HG02610 (cell line): ENCODE results near the gene FGF14.
A peak's percentile ranks its signal among the peaks of the same experiment; 100 is the strongest.

Source experiments
- ATAC-seq: cut with Tn5 transposase; IDR thresholded peaks from one replicate; pipeline ENCODE4 v1.9.1; 2021; ENCODE audit warnings: mild to moderate bottlenecking, moderate library complexity; ENCODE audit not compliant: unreplicated experiment

Gene FGF14

DNA sequence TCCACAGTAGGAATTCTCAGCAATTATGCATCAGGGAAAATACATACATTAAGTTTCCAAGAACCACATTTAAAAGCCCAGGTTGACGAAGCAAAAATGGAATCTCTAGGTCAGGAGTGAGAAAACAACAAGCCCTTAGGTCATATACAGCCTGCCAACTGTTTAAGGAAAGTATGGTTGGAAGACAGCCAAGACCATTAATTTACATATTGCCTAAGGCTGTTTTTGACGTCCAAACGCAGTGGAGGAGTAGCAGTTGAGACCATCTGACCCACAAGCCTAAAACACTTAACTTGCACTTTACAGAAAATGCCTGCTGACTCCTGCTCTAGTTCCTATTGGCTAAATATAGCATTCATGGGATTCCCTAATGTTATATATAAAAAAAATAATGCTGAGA is 650.4 kb downstream of the FGF14 start:
- ATAC-seq = no peak

DNA sequence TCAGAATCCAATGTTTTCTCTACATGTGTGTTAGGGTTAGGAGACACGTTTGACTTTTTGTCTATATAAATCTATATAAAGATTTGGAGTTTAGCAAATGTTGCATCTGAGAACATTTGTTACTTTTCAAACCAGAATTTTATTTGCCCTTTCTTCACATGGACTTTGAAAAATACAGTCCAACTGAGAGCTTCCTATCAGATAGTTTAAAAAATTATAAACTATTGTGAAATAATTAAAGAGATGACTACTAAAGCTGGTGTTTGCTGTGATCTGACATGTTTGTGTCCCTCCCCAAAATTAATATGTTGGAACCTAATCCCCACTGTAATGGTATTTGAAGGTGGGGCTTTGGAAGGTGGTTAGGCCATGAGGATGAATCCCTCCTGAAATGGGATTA is 652.3 kb downstream of the FGF14 start:
- no peak for ATAC-seq

DNA sequence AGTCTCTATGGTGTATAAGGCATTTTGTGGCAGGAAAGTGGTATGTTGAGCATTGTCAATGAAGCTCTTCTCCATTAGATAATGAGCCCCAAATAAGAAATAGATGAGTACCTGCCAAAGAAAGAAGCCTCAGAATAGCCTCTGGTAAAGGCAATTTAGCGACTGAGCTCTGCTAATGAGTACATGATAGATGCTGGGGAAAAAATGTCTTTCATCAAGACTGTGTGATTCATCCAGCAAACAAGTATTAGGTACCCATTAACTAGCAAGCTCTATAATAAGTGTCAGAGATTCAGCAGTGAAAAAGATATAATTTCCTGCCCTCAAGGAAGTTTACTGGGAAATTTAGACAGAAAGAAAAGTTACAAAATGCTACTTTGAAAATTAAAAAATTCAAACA is 654.8 kb downstream of the FGF14 start:
- no peak for ATAC-seq

DNA sequence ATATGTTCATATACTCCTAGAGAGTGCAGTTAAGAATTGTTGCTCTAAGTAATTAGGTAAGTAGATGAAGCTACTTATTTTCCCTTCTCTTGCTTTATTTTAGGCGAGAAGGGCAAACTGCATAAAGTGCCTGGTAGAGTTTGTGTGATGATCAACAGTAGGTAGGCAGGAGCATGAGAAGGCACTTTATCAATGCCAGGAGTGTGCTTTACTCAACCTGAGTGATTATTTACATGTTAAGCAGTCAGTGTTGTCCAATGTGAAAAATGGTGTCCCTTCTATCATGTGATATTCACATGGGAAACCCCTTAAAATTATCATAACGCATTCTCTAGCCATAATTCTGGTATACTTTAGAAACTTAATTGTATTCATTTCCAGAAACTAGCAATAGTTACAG is 655.3 kb downstream of the FGF14 start:
- ATAC-seq = no peak

DNA sequence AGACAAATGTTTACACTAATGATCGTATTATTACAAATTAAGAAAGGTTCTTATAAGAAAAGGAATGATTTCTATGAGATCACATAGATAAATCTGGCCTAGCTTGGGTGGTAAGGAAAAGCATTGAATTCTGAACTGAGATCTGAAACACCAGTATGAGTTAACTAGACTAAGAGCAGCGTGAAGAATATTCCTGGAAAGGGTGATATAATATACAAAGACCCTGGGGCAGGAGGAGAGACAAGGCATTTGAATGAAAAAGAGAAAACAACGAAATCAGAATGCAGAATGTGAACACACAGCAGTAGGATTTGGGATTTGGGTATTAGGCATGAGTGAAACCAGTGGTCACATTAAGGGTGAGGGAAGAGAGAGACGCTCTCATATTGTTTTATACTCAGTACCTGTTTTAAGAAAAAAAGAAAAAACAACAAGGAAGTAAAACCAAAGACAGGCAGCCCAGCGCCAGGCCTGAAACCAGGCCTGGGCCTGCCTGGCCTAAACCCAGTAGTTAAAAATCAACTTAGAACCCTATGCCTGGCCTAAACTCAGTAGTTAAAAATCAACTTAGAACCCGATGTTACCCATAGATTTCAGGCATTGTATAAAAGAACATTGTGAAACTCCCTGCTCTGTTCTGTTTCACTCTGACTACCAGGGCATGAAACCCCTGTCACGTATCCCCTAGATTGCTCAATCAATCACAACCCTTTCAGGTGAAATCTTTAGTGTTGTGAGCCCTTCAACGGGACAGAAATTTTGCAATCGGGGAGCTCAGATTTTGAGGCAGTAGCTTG is 662.3 kb downstream of the FGF14 start:
- peak; percentile 84 for ATAC-seq

DNA sequence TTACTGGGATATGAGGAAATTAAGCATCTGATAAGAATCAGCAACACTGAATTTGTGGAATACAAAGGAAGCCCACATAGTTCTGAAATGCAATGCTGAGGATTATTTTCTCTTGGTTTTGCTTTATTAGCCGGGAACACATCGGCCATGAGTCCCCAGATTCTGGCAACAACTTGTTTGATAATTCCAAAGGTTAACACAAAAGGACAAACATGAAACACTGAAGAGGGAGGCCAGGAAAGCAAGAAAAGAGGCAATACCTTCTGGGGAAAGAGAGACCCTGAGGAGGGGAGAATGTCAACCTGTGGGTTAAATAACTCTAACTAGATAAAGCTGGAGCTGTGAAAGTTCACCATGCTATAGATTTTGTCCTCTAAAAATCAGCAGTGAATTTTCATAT is 663.5 kb downstream of the FGF14 start:
- ATAC-seq = no peak

DNA sequence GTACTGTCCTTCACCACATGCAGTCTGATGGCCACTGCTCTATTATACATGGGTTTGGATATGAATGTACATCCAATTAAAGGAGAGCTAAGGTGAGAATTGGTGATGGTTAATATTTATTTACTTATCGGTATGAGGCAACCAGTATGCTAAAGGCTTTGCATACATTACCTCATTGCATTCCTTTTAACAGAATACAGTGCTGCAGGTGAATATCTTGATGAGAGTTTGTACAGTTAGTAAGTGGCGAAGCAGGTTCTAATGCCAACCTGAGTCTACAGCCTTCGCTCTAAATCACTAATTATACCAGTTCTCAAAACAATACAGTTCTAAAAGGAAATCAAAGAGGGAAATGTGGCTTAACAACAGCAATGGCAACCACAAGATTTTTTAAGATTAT is 665.3 kb downstream of the FGF14 start:
- ATAC-seq = no peak

DNA sequence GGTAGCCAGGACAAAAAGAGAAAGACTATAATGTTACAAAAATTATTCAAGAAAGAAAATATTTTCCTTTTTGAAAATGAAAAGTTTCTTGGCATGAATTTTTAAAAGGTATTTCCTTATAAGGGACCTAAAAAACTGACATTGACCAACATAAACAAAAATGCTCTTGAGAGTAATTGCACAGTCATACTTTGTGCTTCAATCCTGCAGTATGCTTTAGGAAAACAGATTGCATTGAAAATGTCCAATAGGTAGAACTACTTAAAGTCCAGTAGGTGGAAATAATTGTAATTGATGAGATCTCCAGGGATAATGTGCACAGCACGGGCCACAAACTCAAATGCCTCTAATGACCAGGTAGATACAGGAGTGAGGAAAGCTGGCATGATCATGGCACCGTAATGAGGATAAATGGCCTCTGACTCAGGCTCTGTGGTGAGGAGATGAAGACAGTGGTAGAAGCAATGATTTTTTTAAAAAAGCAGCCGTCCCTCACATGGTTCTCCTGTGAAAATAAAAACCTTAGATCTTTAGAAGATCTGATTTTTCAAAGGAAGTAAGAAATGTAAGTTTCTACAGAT is 671.3 kb downstream of the FGF14 start:
- no peak for ATAC-seq

DNA sequence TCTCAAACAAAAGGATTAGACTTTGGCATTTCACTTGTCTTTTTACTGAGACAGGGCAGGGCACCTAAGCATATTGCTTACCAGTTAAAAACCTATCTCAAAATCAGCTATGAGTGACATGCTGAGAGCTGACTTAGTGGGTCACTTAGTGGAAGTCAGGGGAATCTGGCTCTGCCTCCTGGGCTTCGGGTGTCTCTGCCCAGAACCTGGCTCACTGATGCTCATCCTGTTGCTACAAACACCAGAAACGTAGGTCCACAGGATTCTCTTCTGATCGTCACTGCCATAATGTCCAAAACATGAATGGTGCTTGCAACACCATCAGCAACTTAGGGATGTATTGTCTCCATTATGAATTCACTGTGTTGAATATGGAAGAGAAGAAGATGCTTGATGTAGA is 673.2 kb downstream of the FGF14 start:
- ATAC-seq = no peak

DNA sequence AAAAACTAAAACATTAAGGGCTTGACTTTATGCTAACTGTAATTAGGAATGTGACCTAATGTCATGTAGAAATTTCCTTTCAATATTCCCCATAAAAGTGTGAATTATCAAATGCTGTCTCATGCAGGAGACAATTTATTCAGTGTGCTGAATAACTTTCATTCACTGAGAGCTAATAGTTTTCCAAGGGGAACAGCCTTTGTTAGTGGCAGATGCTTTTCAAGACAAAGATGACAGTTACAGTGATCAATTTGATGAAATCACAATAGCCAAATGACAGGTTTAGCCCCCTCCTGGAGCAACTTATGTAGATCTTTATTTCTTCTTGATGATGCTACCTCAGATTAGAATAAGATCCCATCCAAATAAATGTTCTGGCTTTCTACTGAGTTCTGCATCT is 673.8 kb downstream of the FGF14 start:
- ATAC-seq = no peak

DNA sequence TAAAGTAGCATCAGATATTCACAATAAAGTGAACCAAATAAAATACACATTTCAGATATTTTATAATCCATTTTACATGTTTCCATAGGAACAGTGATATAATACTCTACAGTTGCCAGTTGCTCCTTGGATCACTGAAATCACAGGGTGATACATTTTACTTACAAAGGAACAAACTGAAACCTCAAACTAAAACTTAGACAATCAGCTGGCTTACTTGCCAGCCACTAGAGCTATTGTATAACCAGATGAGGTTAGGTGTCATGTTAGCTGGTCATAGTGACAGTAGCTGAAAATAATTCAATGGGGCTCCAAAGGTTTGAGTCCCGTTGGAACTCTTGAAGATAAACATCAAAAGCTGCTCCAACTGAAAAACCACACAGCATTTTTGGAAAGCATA is 674.7 kb downstream of the FGF14 start:
- no peak for ATAC-seq

DNA sequence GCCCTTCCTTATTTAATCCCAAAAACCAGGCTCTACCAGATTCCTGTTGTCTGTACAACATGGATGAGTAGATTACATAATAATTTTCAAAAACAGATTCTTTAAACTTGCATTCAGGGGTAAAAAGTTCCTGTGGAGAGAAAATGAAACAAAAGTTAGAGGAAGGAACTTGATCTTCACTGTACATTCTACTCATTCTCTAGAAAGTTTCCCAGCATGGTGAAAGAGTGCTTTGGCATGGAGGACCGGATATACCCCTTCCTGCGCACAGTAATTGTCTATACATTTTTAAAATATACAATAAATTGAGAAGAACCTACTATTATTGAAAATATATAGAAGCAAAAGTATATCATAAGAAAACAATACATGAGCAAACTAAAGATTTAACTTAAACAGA is 675.2 kb downstream of the FGF14 start:
- ATAC-seq = no peak

DNA sequence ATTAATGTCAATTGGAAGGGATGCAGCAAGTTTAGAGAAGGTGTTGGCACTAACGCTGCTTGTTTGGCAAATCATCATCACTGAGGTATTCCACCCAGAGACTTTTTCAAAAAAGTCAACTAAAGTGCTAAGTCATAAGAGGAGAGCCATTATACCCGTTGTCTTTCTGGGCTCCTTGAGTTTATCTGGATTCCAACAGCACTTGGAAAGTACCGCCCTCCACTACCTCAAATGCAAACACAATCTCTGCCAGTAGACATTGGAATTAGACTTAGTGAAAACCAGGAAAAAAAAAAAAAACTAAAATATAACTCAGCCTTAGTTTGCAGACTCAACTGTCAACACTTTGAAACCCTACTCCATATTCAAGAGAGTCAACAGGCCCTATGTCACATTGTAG is 683.4 kb downstream of the FGF14 start:
- ATAC-seq = no peak

DNA sequence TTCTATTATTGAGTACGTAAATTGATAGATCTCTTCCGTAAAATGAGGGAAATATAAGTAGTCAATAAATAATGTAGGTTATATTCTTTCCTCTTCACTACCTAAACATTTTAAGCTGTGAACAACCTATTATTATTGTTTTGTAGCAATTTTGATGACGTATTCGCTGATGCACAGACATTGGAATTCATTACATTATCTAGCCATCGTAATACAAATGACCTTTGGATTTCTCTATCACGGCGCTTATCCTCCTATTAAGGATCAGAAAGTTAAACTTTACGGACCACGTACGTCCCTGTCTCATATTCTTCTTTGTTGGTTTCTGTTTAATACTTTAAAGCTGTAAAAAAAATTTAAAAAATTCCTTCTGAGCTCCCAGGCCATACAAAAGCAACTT is 684.5 kb downstream of the FGF14 start:
- ATAC-seq = no peak

DNA sequence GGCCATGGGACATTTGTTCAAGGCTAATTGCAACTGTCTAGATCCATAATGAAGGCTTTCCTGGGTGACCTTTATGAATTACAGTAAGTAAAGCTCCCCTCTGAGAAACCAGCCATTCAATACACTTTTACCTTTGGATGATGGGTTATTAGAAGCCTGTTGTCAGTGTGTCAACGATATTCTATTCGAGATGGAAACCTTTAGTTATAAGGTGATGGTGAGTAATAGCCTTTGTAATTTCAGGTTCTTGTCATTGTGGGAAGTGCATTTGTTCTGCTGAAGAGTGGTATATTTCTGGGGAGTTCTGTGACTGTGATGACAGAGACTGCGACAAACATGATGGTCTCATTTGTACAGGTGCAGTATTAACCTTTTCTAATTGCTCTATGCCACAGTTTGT is 687.7 kb downstream of the FGF14 start:
- ATAC-seq = no peak

DNA sequence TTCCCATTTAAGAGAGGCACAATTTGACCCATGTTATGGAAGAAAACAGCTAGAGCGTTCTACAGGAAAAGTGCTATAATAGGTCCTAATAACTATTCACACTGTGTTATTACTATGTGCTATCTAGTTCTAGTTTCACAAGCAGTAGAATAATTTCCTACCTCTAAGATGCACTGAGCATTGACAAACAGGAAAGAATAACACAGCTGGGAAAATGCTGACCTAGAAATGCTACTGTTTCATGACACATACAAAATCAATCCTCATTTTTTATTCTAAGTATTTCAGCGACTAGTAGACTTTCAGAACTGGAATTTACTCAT is 689.9 kb downstream of the FGF14 start:
- no peak for ATAC-seq

DNA sequence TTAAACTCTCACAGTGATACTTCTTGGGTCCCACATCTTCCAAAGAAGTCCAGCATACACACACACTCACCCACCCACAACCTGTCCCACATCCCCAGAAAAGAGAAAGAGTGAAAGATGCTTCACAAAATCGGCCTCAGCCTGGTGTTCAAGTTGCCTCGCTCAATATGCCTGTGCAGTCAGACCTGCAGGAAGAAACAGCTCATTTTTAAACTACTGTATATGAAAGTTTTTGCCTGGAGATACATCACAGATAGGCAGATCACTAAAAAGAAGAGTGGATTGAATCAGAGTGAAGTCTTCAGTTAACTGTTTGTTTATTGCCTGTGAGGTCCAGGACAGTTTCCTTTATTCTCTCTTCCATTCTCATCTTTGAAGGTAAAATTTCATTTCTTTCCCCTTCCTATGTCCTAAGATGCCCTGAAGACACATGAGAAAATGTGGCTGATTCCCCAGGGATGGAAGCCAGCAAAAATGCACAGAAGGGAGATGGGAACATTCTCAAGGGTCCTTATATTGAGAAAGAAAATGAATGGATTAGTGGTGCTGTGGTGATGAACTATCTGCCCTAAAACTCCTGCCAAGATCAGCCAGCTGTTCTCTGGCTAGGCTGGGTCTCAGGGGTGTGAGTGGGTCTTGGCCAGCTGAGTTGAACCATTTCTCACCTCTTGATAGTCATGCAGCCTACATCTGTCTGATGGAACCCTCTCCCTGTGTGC is 690.4 kb downstream of the FGF14 start:
- ATAC-seq = no peak

DNA sequence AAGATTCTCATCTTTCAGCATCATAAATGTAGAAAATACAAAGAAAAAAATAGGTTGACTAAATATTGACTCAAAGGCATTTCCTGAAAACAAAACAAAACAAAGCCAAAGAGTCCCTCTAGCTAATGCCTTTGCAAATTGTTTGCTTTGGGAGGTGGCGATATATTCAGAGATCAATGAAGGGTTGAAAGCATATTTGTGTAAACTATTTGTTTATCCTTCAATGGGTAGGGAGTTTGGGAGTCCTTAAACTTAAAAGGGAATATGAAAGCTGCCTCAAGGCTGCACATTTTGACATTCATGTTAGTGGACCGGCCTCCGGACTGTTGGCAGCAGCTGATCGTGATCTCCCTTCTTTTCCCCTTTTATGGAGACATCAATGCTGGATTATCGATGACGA is 691.9 kb downstream of the FGF14 start:
- no peak for ATAC-seq

DNA sequence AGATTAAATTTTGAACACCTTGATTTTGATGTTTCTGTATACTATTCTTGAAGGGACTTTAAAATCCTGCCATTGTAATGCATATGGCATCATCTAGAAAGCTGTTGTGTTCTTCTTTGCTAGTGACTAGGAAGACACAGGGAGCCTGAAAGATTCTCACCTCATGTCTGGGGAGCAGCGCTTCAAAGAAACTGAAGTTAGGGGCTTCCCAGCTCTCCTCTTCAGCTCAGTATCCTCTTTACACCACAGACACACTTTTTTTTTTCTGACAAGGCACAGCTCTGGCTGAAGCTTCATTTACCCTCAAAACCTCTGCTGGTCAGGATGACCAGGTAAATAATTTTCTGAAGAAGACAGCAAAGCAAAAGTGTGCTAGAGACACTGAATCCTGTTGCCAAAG is 693.7 kb downstream of the FGF14 start:
- no peak for ATAC-seq

DNA sequence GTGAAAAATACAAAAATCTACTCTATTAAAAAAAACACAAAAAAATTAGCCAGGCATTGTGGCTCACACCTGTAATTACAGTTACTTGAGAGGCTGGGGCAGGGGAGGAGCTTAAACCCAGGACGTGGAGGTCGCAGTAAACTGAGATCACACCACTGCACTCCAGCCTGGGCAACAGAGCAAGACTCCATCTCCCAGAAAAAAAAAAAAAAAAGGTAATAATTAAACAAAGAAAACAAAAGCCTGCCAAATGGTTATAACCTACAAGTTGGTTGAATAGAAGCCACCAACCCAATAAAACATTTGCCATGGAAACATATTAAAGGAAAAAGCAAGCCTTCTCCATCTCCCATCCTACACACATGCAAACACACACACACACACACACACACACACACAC is 694.2 kb downstream of the FGF14 start:
- no peak for ATAC-seq

DNA sequence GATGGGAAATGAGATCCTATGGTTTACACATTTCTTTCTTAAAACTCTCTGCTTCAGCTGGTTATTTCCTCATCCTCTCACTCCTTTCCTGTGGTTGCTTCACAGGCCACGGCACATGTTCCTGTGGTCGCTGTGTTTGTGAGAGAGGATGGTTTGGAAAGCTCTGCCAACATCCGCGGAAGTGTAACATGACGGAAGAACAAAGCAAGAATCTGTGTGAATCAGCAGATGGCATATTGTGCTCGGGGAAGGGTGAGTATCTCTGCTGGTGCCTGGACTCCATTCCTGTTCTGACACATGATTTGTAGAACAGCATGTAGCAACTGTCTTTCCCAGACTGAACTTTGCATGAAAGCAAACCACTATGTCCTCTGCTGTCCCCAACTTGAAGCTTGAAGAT is 695.2 kb downstream of the FGF14 start:
- no peak for ATAC-seq

DNA sequence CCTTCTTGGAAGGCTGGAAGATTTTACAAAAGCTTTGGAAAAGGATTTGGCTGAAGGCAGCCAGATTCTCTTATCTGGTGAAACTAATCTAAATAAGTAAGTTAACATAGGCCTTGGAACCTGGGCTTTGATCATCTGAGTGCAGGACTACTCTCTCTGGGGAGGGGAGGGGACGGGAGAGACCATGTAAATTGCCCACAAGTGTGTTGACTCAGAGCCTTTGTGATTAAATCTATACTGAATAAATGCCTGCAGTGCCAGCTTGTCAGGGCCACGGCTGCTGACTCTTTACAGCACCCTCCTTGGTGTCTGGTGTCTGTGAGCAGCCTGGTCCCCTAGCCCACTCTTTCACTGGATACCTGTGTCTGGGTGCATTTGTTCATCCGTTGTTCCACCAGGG is 698.0 kb downstream of the FGF14 start:
- ATAC-seq = no peak
